Astrocyte of the hippocampus (primary cell): ENCODE results near the gene TIMM44.

Experiments used
- DNase-seq: peaks from one replicate; pipeline ENCODE4 v3.0.0; 2011; ENCODE audit warnings: low read depth, low spot score

Gene TIMM44

GRCh38 chr19:7915250-7916102 lies 28.0 kb downstream of the TIMM44 start:
- DNase-seq, result no peak

- no peak for DNase-seq
Observed at GRCh38 chr19:7914598-7915045, 28.8 kb downstream of the TIMM44 start, which contains the start of gene TGFBR3L. TSS of gene TGFBR3L (plus strand) at chr19:7914830.

- no peak for DNase-seq
Observed at GRCh38 chr19:7914099-7914498, 29.4 kb downstream of the TIMM44 start.

GRCh38 chr19:7913652-7914051 lies 29.8 kb downstream of the TIMM44 start:
- DNase-seq, result no peak

GRCh38 chr19:7912697-7913564 lies 30.5 kb downstream of the TIMM44 start:
- DNase-seq, result no peak

- DNase-seq, result no peak
Observed at GRCh38 chr19:7912144-7912696, 31.2 kb downstream of the TIMM44 start.

GRCh38 chr19:7911508-7912143 lies 31.8 kb downstream of the TIMM44 start:
- DNase-seq, result no peak

- no peak for DNase-seq
Observed at GRCh38 chr19:7910321-7911161, 32.9 kb downstream of the TIMM44 start.

GRCh38 chr19:7909471-7910067 lies 33.9 kb downstream of the TIMM44 start:
- DNase-seq, result no peak

- DNase-seq, result no peak
Observed at GRCh38 chr19:7908742-7909461, 34.6 kb downstream of the TIMM44 start.

GRCh38 chr19:7908078-7908699 lies 35.3 kb downstream of the TIMM44 start:
- DNase-seq, result no peak

- DNase-seq, result no peak
Observed at GRCh38 chr19:7907544-7907943, 35.9 kb downstream of the TIMM44 start.

GRCh38 chr19:7907122-7907521 lies 36.3 kb downstream of the TIMM44 start:
- DNase-seq, result no peak

GRCh38 chr19:7905859-7906258 lies 37.6 kb downstream of the TIMM44 start:
- no peak for DNase-seq

- no peak for DNase-seq
Observed at GRCh38 chr19:7905268-7905667, 38.2 kb downstream of the TIMM44 start.

GRCh38 chr19:7904074-7905020 lies 39.1 kb downstream of the TIMM44 start:
- DNase-seq, result no peak

GRCh38 chr19:7903244-7904073 lies 40.0 kb downstream of the TIMM44 start, which contains the start of gene MAP2K7:
TSS of gene MAP2K7 (plus strand) at chr19:7903877. CDS start at chr19:7903945, 68 bp downstream.
- DNase-seq, result peak; percentile 100
